PFSK-1 (cell line): Measurements from ENCODE around the gene LSAMP.

Source experiments
- POLR2AphosphoS5 ChIP-seq: IDR thresholded peaks from 2 replicates; pipeline ENCODE4 v1.6.1; 2012; ENCODE audit warnings: low read depth, mild to moderate bottlenecking, control low read depth, low read length, moderate library complexity
- SIN3A ChIP-seq: IDR thresholded peaks from 2 replicates; pipeline ENCODE4 v1.6.1; 2012; ENCODE audit warnings: mild to moderate bottlenecking, low read length, moderate library complexity, borderline replicate concordance; ENCODE audit not compliant: insufficient read depth
- TF ChIP-seq, protein P1 (sequence below), 2 experiments: IDR thresholded peaks; 2 replicates each; pipeline versions ENCODE4 v1.6.1 to v1.8.0; 2011 to 2012; ENCODE audit warnings: low read depth in 2 of 2, low read length in 2 of 2, control low read depth in 1 of 2, inconsistent platforms in 1 of 2, mild to moderate bottlenecking in 1 of 2, moderate library complexity in 1 of 2; ENCODE audit not compliant: insufficient read depth in 1 of 2

DNA sequence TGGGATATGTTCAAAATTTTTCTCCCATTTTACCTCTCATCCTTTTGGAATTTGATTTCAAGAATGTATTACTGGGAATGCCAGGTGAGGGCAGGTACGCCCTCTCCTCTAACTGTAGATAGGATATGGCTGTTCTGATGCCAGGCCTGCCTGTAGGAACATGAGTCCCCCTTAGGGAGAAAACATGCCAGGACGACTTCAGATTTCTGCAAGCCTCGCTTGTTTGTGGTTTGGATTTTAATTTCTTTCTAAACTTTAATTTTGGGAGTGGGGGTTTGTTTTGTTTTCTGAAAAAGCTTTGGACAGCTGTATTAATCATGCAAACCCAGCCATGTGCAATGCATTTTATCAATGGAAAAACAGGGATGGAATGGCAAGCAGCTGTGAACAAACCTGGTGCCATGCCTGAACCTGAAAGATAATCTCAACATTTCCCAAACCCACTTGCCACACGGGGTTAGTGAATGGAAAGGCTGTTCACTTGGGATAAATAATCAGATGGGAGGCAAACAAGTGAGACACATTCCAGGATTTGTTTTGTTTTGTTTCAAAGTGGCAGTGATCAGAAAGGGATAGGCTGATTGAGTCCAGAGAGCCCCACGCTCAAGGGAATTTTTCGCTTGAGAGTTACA, 614.4 kb downstream of the LSAMP start:
- TF ChIP-seq, protein P1, sequence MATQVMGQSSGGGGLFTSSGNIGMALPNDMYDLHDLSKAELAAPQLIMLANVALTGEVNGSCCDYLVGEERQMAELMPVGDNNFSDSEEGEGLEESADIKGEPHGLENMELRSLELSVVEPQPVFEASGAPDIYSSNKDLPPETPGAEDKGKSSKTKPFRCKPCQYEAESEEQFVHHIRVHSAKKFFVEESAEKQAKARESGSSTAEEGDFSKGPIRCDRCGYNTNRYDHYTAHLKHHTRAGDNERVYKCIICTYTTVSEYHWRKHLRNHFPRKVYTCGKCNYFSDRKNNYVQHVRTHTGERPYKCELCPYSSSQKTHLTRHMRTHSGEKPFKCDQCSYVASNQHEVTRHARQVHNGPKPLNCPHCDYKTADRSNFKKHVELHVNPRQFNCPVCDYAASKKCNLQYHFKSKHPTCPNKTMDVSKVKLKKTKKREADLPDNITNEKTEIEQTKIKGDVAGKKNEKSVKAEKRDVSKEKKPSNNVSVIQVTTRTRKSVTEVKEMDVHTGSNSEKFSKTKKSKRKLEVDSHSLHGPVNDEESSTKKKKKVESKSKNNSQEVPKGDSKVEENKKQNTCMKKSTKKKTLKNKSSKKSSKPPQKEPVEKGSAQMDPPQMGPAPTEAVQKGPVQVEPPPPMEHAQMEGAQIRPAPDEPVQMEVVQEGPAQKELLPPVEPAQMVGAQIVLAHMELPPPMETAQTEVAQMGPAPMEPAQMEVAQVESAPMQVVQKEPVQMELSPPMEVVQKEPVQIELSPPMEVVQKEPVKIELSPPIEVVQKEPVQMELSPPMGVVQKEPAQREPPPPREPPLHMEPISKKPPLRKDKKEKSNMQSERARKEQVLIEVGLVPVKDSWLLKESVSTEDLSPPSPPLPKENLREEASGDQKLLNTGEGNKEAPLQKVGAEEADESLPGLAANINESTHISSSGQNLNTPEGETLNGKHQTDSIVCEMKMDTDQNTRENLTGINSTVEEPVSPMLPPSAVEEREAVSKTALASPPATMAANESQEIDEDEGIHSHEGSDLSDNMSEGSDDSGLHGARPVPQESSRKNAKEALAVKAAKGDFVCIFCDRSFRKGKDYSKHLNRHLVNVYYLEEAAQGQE (IDR thresholded peaks at IDR 0.05; ENCODE audit: insufficient read depth in 1 of 2, low read depth in 2 of 2, low read length in 2 of 2): no peak
- TF ChIP-seq POLR2AphosphoS5: no peak
- TF ChIP-seq SIN3A: no peak
